Tibial nerve (tissue), 4 donors: Measurements from ENCODE around the gene CENPP. TPM values are rescaled to one million over a fixed set of nuclear protein-coding genes. Genes with fewer than 3 reads are reported as not detected.
A peak's percentile ranks its signal among the peaks of the same experiment; 100 is the strongest.

Source experiments
- DNase-seq, 2 donors: peaks; one replicate each; pipeline ENCODE4 v3.0.0-alpha.2; 2019; ENCODE audit warnings: low spot score in 2 of 2
- H3K27ac ChIP-seq, 4 donors: fragments of 200-600 bp; sonication (generic) in 3 of 4; one replicate each; pipeline ENCODE4 v1.5.1; 2017 to 2019; ENCODE audit warnings: mild to moderate bottlenecking in 1 of 4
- H3K27me3 ChIP-seq, 2 donors: fragments of 200-600 bp; sonication (generic) in 1 of 2; one replicate each; pipeline versions ENCODE4 v1.5.1 to v1.6.0; 2017 to 2019
- H3K36me3 ChIP-seq, 3 donors: fragments of 200-600 bp; sonication (generic); one replicate each; pipeline ENCODE4 v1.5.1; 2018 to 2019
- H3K4me1 ChIP-seq, 4 donors: fragments of 200-600 bp; sonication (generic) in 3 of 4; one replicate each; pipeline ENCODE4 v1.5.1; 2017 to 2019
- H3K4me3 ChIP-seq, 4 donors: fragments of 200-600 bp; sonication (generic) in 3 of 4; one replicate each; pipeline ENCODE4 v1.5.1; 2017 to 2019; ENCODE audit warnings: mild to moderate bottlenecking in 1 of 4, moderate library complexity in 1 of 4
- H3K9me3 ChIP-seq, 4 donors: fragments of 200-600 bp; sonication (generic) in 3 of 4; one replicate each; pipeline ENCODE4 v1.5.1; 2017 to 2019
- CTCF ChIP-seq, 5 experiments: fragments of 200-600 bp in 3 of 5; fragments of 450-650 bp in 2 of 5; sonication (generic) in 3 of 5; IDR thresholded peaks; one replicate each; pipeline ENCODE4 v1.5.1; 2016 to 2019; ENCODE audit warnings: antibody characterized with exemption in 5 of 5, mild to moderate bottlenecking in 3 of 5, moderate library complexity in 2 of 5
- EP300 ChIP-seq, 2 donors: sonication (generic); formaldehyde crosslinking; IDR thresholded peaks; one replicate each; pipeline ENCODE4 v1.6.1; 2017; ENCODE audit warnings: antibody characterized with exemption in 2 of 2, mild to moderate bottlenecking in 1 of 2
- POLR2A ChIP-seq, 2 donors: fragments of 450-650 bp; IDR thresholded peaks; one replicate each; pipeline ENCODE4 v1.6.1; 2017; ENCODE audit warnings: antibody characterized with exemption in 2 of 2, mild to moderate bottlenecking in 2 of 2, moderate library complexity in 2 of 2
- WGBS, 2 donors: methylation state at CpG; one replicate each; pipeline ENCODE4 v1.1.5; 2018; 5-methylcytosine and 5-hydroxymethylcytosine counted together
- total RNA-seq, 4 donors: library from RNA; depleted of rRNA; stranded (reverse); fragments of >200 nt; gene quantifications; one replicate each; pipeline ENCODE4 v1.1.0, GENCODE V29; 2016

CENPP gene
- total RNA-seq, 4 donors from 2014 or later: 5.0 to 17.1 (median 6.9) TPM

GRCh38 chr9:92478783-92479182, 153.0 kb downstream of the CENPP start:
- DNase-seq: no peak
- H3K27ac ChIP-seq: peak overlapping the region in 2 of 4 donors; percentile 61 to 70
- no peak for TF ChIP-seq EP300 (IDR thresholded peaks at IDR 0.05)
- TF ChIP-seq CTCF (IDR thresholded peaks at IDR 0.05): no peak
- no peak for TF ChIP-seq POLR2A (IDR thresholded peaks at IDR 0.05)
- no peaks in the 10 kb centered on the region for H3K9me3 ChIP-seq
- 78 to 94% methylated on average over 7 of the region's 7 CpGs for WGBS, 2 donors
- no peak overlapping the region for H3K4me3 ChIP-seq
- no peaks in the 10 kb centered on the region for H3K36me3 ChIP-seq
- peaks cover 0 to 31% (median 6%) of the 10 kb centered on the region in 4 donors for H3K4me1 ChIP-seq
- no peaks in the 10 kb centered on the region for H3K27me3 ChIP-seq

GRCh38 chr9:92479346-92479745, 153.6 kb downstream of the CENPP start:
- peak overlapping the region in 2 of 4 donors; percentile 61 to 70 for H3K27ac ChIP-seq
- H3K4me1 ChIP-seq: peaks cover 0 to 35% (median 6%) of the 10 kb centered on the region in 4 donors
- H3K4me3 ChIP-seq: no peak overlapping the region
- no peaks in the 10 kb centered on the region for H3K9me3 ChIP-seq
- H3K27me3 ChIP-seq: no peaks in the 10 kb centered on the region
- no peaks in the 10 kb centered on the region for H3K36me3 ChIP-seq
- TF ChIP-seq CTCF (IDR thresholded peaks at IDR 0.05) (no peak), EP300 (IDR thresholded peaks at IDR 0.05) (no peak), POLR2A (IDR thresholded peaks at IDR 0.05) (no peak)
- no peak for DNase-seq

GRCh38 chr9:92480291-92480771, 154.6 kb downstream of the CENPP start:
- DNase-seq: no peak
- H3K36me3 ChIP-seq: no peaks in the 10 kb centered on the region
- peaks cover 0 to 35% (median 6%) of the 10 kb centered on the region in 4 donors for H3K4me1 ChIP-seq
- H3K27me3 ChIP-seq: no peaks in the 10 kb centered on the region
- no peaks in the 10 kb centered on the region for H3K9me3 ChIP-seq
- 50 to 63% methylated on average over 2 of the region's 2 CpGs for WGBS, 2 donors
- H3K4me3 ChIP-seq: peak overlapping the region in 1 of 4 donors; percentile 16
- peak overlapping the region in 3 of 4 donors; percentile 17 to 70 (median 61) for H3K27ac ChIP-seq
- TF ChIP-seq POLR2A (IDR thresholded peaks at IDR 0.05): no peak
- no peak for TF ChIP-seq CTCF (IDR thresholded peaks at IDR 0.05)
- no peak for TF ChIP-seq EP300 (IDR thresholded peaks at IDR 0.05)

- peak overlapping the region in 2 of 4 donors; percentile 61 to 70 for H3K27ac ChIP-seq
- no peak for TF ChIP-seq EP300 (IDR thresholded peaks at IDR 0.05)
- no peaks in the 10 kb centered on the region for H3K27me3 ChIP-seq
- H3K4me3 ChIP-seq: peak overlapping the region in 1 of 4 donors; percentile 16
- no peaks in the 10 kb centered on the region for H3K9me3 ChIP-seq
- no peak for DNase-seq
- peaks cover 0 to 35% (median 6%) of the 10 kb centered on the region in 4 donors for H3K4me1 ChIP-seq
- WGBS, 2 donors: 48 to 56% methylated on average over 2 of the region's 2 CpGs
- no peaks in the 10 kb centered on the region for H3K36me3 ChIP-seq
Measured at GRCh38 chr9:92480986-92481633, 155.4 kb downstream of the CENPP start.

GRCh38 chr9:92482329-92482728, 156.6 kb downstream of the CENPP start, which contains the start of gene ASPN:
Gene ASPN (minus strand): TSS chr9:92482506.
- no peak for DNase-seq
- Histone ChIP-seq H3K4me3 (peak within 1 kb of the TSS in 1 of 4 donors; percentile 16), H3K9me3 (no peaks in the 10 kb centered on the region), H3K4me1 (peaks cover 0 to 35% (median 6%) of the 10 kb centered on the region in 4 donors), H3K36me3 (no peaks in the 10 kb centered on the region), H3K27ac (peak within 1 kb of the TSS in 2 of 4 donors; percentile 61 to 70), H3K27me3 (no peaks in the 10 kb centered on the region)
- WGBS, 2 donors: 32 to 40% methylated on average over 3 of the region's 3 CpGs
- TF ChIP-seq EP300 (IDR thresholded peaks at IDR 0.05) (no peak), CTCF (IDR thresholded peaks at IDR 0.05) (no peak), POLR2A (IDR thresholded peaks at IDR 0.05) (no peak)
